ENCODE results near the gene S100A6. TPM values are rescaled to one million over a fixed set of nuclear protein-coding genes. Genes with fewer than 3 reads are reported as not detected.

Gene S100A6
- total RNA-seq, 1 experiment from 2014 or later, result 1,521 TPM

DNA sequence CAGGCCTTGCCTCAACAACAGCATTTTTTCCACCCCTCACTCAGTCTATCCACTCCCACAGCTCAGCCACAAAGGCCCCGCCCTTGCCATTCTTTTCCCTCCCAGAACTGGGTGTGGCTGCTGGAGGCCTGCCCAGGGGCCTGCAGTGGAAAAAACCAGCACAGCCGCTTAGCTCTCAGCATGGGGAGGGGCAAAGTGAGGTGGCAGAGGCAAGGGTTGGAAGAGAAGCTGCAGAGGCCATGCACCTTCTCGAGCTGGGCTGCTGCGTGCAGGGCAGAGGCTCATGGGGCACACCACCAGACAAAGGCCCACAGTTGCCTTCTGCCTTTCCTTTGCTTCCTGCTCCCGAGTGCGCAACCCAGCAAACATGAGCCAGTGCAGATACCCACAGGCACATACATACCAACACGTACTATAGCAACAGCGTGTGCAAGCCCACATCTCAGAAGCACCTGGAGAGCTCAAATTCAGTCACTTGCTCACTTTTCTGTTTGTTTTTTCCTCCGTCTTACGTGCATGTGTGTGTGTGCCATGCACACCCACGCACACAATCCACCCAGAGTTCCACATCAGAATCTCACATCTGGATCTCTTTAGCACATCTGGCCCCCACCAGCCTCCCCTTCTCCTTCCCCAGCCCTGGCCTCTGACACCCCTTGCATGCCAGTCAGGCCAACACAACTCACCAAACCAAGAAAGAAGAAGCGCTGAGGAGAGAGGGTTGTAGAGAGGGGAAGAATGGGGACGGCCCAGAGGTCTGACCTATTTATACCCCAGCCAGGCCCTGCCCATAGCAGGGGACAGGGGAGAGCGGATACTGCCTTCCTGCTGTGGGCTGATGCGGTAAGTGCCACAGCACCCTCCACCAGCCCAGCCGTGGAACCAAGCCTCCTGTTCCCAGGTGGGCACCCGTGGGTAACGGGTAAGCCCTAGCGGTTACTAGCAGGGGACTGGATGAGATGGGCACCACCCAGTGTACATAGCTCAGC lies 9.6 kb upstream of the S100A6 start, which contains the start of gene S100A4:
TSS of gene S100A4 (minus strand) at position 740 of the 989 bp plus-strand sequence. CDS start 1,012 bp downstream, outside the sequence.
- intact Hi-C loops (cut with micrococcal nuclease; ENCODE audit: unreplicated experiment), result no loop called here
- BruUV-seq (replicated peaks), result no TSS peak
- DNase-seq, result peak; percentile 98
- Mint-ChIP-seq H3K9me3 (ENCODE audit: low read depth, unreplicated experiment) (no peaks in the 10 kb centered on the region), H3K4me3 (ENCODE audit: low read depth, unreplicated experiment) (peak within 1 kb of the TSS; percentile 68), H3K27ac (ENCODE audit: unreplicated experiment) (peak within 1 kb of the TSS; percentile 94), H3K36me3 (ENCODE audit: insufficient read depth, unreplicated experiment) (peaks cover 20% of the 10 kb centered on the region), H3K4me1 (ENCODE audit: low read depth, unreplicated experiment) (peaks cover 87% of the 10 kb centered on the region), H3K27me3 (ENCODE audit: unreplicated experiment) (no peaks in the 10 kb centered on the region)
- TF ChIP-seq, protein P1, sequence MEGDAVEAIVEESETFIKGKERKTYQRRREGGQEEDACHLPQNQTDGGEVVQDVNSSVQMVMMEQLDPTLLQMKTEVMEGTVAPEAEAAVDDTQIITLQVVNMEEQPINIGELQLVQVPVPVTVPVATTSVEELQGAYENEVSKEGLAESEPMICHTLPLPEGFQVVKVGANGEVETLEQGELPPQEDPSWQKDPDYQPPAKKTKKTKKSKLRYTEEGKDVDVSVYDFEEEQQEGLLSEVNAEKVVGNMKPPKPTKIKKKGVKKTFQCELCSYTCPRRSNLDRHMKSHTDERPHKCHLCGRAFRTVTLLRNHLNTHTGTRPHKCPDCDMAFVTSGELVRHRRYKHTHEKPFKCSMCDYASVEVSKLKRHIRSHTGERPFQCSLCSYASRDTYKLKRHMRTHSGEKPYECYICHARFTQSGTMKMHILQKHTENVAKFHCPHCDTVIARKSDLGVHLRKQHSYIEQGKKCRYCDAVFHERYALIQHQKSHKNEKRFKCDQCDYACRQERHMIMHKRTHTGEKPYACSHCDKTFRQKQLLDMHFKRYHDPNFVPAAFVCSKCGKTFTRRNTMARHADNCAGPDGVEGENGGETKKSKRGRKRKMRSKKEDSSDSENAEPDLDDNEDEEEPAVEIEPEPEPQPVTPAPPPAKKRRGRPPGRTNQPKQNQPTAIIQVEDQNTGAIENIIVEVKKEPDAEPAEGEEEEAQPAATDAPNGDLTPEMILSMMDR (IDR thresholded peaks at IDR 0.05; ENCODE audit: unreplicated experiment), result no peak
- CTCF ChIA-PET, result interaction anchor here (0.7 to 2.4 kb wide), 12 partner anchors 8 to 82 kb away, joined by 3 to 29 read pairs (median 6); partner anchors contain the start of genes S100A13, S100A2 and S100A6

DNA sequence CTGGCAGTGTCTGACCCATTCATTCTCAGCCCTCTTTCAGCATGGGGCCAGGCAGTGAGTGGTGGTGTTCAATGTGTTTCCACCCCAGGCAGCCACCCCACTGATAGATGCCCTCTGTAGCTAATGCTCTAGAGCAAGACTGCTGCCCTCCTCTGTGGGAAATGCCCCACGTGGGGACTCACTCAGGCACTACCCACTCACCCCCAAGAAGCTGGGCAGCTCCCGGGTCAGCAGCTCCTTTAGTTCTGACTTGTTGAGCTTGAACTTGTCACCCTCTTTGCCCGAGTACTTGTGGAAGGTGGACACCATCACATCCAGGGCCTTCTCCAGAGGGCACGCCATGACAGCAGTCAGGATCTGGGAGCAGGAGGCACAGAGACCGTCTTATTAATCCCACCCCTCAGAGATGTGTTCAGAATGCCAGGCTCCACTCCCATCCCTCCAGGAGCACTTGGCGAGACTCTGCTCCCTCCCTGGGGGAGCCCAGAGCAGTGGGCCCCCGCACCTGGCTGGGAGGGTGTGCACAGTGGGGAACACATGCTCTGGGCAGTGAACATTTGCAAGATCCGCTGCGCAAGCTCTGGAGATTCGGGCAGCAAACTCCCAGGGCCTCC lies 8.8 kb upstream of the S100A6 start:
- Mint-ChIP-seq H3K4me3 (ENCODE audit: low read depth, unreplicated experiment) (peak overlapping the region; percentile 68), H3K27ac (ENCODE audit: unreplicated experiment) (peak overlapping the region; percentile 94), H3K36me3 (ENCODE audit: insufficient read depth, unreplicated experiment) (peaks cover 25% of the 10 kb centered on the region), H3K4me1 (ENCODE audit: low read depth, unreplicated experiment) (peaks cover 87% of the 10 kb centered on the region), H3K27me3 (ENCODE audit: unreplicated experiment) (no peaks in the 10 kb centered on the region), H3K9me3 (ENCODE audit: low read depth, unreplicated experiment) (no peaks in the 10 kb centered on the region)
- BruUV-seq (replicated peaks), result TSS peak; percentile 89
- TF ChIP-seq, protein P1 (IDR thresholded peaks at IDR 0.05; ENCODE audit: unreplicated experiment), result no peak
- CTCF ChIA-PET, result interaction anchor here (0.7 to 2.4 kb wide), 12 partner anchors 9 to 83 kb away, joined by 3 to 29 read pairs (median 6); partner anchors contain the start of genes S100A13, S100A2 and S100A6
- DNase-seq, result no peak
- intact Hi-C loops (cut with micrococcal nuclease; ENCODE audit: unreplicated experiment), result no loop called here

DNA sequence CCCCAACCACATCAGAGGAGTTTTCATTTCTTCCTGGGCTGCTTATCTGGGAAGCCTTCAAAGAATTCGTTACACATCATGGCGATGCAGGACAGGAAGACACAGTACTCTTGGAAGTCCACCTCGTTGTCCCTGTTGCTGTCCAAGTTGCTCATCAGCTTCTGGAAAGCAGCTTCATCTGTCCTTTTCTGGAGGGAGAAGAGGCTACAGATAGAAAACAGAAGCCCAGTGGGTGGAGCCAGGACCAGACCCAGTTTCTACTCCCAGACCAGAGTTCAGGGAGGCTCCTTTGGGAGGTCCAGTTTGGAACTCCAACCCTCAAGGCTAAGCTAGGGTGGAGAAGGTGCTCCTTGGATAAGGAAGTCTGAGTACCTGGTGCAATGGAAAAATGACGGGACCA lies 7.9 kb upstream of the S100A6 start:
- no peak for DNase-seq
- TF ChIP-seq, protein P1 (IDR thresholded peaks at IDR 0.05; ENCODE audit: unreplicated experiment), result no peak
- BruUV-seq (replicated peaks), result no TSS peak
- Mint-ChIP-seq H3K4me1 (ENCODE audit: low read depth, unreplicated experiment) (peaks cover 87% of the 10 kb centered on the region), H3K27me3 (ENCODE audit: unreplicated experiment) (no peaks in the 10 kb centered on the region), H3K9me3 (ENCODE audit: low read depth, unreplicated experiment) (no peaks in the 10 kb centered on the region), H3K4me3 (ENCODE audit: low read depth, unreplicated experiment) (no peak overlapping the region), H3K27ac (ENCODE audit: unreplicated experiment) (no peak overlapping the region), H3K36me3 (ENCODE audit: insufficient read depth, unreplicated experiment) (peaks cover 22% of the 10 kb centered on the region)
- CTCF ChIA-PET, result interaction anchor here (1.7 to 2.2 kb wide), 3 partner anchors 9 to 24 kb away, joined by 8 to 29 read pairs (median 12); partner anchors contain the start of gene S100A6
- intact Hi-C loops (cut with micrococcal nuclease; ENCODE audit: unreplicated experiment), result no loop called here

DNA sequence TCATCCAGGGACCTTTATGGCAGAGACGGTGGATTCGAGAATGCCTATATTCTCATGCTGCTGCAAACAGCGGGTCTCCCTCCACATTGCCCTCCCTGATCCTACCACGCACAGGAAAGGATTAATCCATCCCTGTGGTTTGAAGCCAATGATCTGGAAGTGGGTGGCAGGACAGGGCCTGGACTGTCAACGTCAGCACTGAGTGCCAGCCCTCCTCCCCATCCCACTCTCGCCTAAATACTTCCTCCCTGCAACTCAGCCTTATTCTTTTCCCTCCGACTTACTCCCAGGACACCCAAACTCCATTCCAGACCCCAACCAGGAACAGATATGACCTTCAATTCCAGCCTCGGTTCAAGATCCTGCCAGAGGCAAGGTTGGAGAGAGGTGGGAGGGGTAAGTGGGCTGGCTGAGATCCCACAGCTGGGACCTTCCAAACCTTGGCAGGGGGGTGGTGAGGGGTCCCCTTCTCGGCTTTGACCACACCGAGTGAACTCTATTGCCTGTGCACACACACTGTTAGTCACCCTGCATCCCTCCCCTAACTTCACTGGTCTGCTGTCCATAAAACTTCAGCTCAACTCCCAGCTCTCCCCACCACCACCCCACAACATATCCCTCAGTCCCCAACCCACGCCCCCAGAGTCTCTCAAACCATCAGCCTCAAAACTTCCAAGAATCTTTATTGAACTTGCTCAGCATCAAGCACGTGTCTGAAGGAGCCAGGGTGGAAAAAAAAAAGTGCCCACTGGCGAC lies 7.3 kb upstream of the S100A6 start:
- H3K4me3 Mint-ChIP-seq (ENCODE audit: low read depth, unreplicated experiment), result no peak overlapping the region
- H3K36me3 Mint-ChIP-seq (ENCODE audit: insufficient read depth, unreplicated experiment), result peaks cover 28% of the 10 kb centered on the region
- intact Hi-C loops (cut with micrococcal nuclease; ENCODE audit: unreplicated experiment), result no loop called here
- H3K27ac Mint-ChIP-seq (ENCODE audit: unreplicated experiment), result no peak overlapping the region
- no peaks in the 10 kb centered on the region for H3K27me3 Mint-ChIP-seq (ENCODE audit: unreplicated experiment)
- TF ChIP-seq, protein P1 (IDR thresholded peaks at IDR 0.05; ENCODE audit: unreplicated experiment), result no peak
- no peaks in the 10 kb centered on the region for H3K9me3 Mint-ChIP-seq (ENCODE audit: low read depth, unreplicated experiment)
- BruUV-seq (replicated peaks), result no TSS peak
- H3K4me1 Mint-ChIP-seq (ENCODE audit: low read depth, unreplicated experiment), result peaks cover 87% of the 10 kb centered on the region
- DNase-seq, result no peak
- CTCF ChIA-PET, result no interaction called here

Measured in Calu3 (cell line).